Dermis microvascular lymphatic vessel endothelial cell (primary cell): ENCODE measurements around the gene KCTD16. TPM values are rescaled to one million over a fixed set of nuclear protein-coding genes. Genes with fewer than 3 reads are reported as not detected.

Experiments used
- DNase-seq, 2 donors: peaks; one replicate each; pipeline versions ENCODE4 v3.0.0 to v3.0.0-alpha.2; 2010; ENCODE audit warnings: low read depth in 2 of 2
- total RNA-seq: library from RNA; depleted of rRNA; stranded (reverse); fragments of >200 nt; gene quantifications from 2 replicates; pipeline ENCODE4 v1.2.1, GENCODE V29; 2014

Gene KCTD16
- total RNA-seq, 1 donor from 2014 or later: under 0.01 TPM

DNA sequence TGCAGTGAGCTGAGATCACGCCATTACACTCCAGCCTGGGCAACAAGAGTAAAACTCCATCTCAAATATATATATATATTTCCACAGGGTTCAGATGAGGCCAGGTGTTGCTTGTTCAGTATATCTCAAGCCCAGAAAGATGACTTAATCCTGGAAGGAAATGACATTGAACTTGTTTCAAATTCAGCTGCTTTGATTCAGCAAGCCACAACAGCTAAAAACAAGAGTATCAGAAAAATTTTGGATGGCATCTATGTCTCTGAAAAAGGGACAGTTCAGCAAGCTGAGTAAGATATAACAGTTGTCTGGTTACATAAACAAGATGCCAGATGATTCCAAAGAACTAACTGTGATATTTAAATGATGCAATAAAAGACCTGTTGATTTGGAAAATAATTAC is 352.0 kb downstream of the KCTD16 start:
- no peak for DNase-seq

- DNase-seq: no peak
These were observed 354.3 kb downstream of the KCTD16 start for GRCh38 chr5:144525000-144525399.

- DNase-seq: no peak
These were observed 360.5 kb downstream of the KCTD16 start for GRCh38 chr5:144531188-144531587.

Other genes with a start within 250 kb of the KCTD16 start
- gene YIPF5, start 214 bp upstream of the KCTD16 start, total RNA-seq: 45.6 and 62.2 TPM in 2 replicates